GM18868 (cell line): ENCODE measurements around the gene KISS1R.
"Not testable (repeated sequence)": the region's sequence is repeated elsewhere in the genome, so short reads cannot be mapped to it uniquely, and the experiment has no call there.

ENCODE experiments used
- ATAC-seq: cut with Tn5 transposase; IDR thresholded peaks from one replicate; pipeline ENCODE4 v1.9.1; 2021; ENCODE audit warnings: mild to moderate bottlenecking, moderate library complexity; ENCODE audit not compliant: unreplicated experiment

The KISS1R gene

GRCh38 chr19:952049-952679, 35.0 kb downstream of the KISS1R start:
- no peak for ATAC-seq

GRCh38 chr19:952680-953444, 35.7 kb downstream of the KISS1R start:
- ATAC-seq: no peak

- ATAC-seq: no peak
These were observed 36.5 kb downstream of the KISS1R start for GRCh38 chr19:953445-954271.

DNA sequence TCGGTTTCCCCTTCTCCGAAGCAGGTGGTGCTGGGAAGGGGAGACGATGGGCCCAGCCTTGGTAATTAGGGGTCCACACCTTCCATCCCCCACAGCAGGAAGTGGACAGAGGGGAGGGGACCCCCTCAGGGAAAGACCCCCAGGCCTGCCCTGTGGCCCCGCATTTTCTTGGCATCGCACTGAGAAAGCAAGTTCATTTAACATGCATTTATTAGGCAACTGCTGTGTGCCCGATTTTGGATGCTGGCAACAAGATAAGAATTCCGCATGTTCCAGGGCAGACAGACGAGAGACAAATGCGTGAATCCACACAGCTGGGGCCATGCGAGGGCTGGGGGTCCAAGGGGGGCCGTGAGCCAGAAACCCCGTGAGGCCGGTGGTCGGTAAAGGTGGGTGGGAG, 37.1 kb downstream of the KISS1R start:
- ATAC-seq: no peak

- ATAC-seq: no peak
These were observed 37.8 kb downstream of the KISS1R start for GRCh38 chr19:954672-955494.

GRCh38 chr19:955803-956765, 39.0 kb downstream of the KISS1R start:
- ATAC-seq: no peak

- ATAC-seq: no peak
These were observed 39.8 kb downstream of the KISS1R start for GRCh38 chr19:956766-957440.

GRCh38 chr19:957578-957977, 40.4 kb downstream of the KISS1R start:
- not testable (repeated sequence) for ATAC-seq

DNA sequence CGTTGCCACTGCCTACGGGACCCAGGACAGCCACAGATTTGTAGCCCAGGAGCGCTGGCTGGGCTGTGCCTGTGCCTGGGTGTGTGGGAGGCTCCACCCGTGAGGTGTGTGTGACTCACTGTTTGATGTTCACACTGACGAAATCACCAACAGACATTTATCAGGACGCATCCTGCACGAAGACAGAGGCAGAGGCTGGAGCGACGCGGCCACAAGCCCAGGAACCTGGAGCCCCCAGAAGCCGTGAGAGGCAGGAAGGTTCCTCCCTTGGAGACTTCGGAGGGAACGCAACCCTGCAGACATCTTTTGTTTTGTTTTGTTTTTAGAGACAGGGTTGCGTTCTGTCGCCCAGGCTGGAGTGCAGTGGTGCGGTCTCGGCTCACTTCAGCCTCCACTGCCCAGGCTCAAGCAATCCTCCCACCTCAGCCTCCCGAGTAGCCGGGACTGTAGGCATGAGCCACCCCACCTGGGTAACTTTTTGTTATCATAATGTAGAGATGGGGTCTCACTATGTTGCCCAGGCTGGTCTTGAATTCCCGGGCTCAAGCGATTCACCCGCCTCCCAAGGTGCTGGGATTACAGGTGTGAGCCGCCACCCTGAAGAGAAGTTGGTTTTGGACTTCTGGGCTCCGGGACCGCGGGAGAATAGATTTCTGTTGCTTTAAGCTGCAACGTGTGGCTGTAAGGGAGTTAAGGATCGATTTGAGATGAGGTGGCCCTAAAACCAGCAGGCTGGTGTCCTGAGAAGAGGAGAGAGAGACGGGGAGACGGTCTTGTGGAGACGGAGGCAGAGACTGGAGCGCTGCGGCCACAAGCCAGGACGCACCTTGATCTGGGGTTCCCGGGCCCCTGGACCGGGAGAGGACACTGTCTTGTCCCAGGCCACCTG, 42.1 kb downstream of the KISS1R start:
- ATAC-seq: no peak

DNA sequence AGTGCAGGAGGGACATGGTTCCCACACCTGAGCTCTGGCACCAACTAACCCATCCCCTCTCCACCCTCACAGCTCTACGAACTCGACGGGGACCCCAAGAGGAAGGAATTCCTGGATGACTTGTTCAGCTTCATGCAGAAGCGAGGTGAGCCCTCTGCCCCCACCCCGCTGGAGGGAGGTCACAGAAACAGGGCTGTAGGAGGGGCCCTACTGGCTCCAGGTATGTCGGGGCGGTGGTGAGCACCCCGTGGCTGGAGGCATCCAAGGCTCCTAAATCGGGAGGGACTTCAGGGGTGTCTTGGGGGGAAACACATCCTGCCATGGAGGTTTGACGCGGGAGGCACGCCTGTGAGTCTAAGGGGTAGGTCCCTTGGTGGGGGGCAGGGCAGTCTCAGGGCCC, 42.9 kb downstream of the KISS1R start:
- no peak for ATAC-seq

DNA sequence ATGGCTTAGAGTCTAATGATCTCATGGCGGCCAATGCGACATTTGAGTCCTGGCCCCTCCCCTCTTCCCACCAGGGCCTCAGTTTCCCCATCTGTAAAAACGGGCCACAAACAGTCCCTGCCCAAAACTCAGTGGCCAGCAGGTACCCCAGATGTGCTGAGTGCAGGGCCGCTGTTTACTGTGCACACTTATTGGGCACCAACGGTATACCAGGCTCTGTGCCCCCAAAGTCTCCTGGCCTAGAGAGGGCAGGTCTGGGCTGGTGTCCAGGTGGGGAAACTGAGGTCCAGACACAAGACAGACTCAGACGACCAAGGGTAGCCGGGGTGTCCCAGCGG, 43.4 kb downstream of the KISS1R start:
- no peak for ATAC-seq

- no peak for ATAC-seq
These were observed 44.9 kb downstream of the KISS1R start for GRCh38 chr19:961866-962620.

DNA sequence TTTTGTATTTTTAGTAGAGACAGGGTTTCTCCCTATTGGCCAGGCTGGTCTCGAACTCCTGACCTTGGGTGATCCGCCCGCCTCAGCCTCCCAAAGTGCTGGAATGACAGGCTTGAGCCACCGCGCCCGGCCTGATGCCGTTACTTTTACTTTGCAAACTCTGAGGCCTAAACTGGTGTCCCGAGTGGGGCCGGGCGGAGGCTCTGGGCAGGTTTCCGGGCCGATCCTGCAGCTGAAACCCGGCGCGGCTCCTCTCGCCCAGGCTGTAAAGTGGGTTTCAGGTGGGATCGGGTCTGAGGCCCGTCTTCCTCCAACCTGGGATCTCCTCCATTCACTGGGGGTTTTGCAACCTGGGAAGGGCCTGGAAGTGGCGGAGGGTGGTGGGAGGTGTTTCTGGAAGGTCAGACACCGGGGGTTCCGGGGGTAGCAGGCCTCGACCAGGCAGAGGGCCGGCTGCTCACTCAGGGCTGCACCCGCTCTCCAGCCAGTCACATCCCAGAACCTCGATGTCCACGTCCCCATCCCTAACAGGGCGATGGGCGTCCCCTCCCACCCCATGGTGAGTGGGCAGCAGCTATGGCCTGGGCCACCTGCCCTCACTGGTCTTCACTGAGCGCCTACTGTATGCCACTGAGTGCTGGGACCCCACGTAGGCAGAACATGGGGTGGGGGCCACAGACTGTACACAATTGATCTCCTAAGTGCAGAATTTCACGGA, 45.7 kb downstream of the KISS1R start:
- ATAC-seq: no peak

GRCh38 chr19:963486-963951, 46.4 kb downstream of the KISS1R start:
- no peak for ATAC-seq

- no peak for ATAC-seq
These were observed 47.0 kb downstream of the KISS1R start for GRCh38 chr19:964116-964520.

DNA sequence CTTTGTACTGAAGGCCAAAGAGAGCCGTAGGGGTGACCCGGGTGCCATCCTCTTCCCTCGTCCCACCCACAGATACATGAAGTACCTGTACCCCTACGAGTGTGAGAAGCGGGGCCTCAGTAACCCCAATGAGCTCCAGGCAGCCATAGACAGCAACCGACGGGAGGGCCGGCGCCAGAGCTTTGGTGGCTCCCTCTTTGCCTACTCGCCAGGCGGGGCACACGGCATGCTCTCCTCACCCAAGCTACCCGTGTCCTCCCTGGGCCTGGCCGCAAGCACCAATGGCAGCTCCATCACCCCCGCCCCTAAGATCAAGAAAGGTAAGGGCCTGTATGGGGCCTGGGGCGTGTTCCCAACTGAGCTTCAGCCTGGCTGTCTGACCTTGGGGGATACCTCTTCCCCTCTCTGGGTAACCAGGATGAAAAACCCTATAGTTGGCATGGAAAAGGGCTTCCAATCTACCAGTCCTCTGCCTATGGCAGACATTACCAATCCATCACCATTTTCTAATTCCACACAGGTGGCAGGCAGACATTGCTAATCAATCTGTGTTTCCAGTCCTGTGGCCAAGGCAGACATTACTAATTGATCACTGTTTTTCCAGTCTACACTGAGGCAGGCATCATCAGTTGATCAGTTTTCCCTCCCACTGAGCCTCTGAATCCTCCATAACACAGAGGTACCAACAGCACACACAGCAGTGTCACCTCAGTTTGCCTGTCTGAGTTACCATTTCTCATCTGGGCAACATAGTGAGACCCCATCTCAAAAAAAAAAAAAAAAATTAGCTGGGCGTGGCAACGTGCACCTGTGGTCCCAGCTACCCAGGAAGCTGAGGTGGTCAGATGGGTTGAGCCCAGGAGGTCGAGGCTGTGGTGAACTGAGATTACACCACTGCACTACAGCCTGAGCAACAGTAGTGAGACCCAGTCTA, 47.9 kb downstream of the KISS1R start:
- ATAC-seq: no peak
